Epithelial cell of proximal tubule (primary cell): ENCODE results near the gene SDF4. TPM values are rescaled to one million over a fixed set of nuclear protein-coding genes. Genes with fewer than 3 reads are reported as not detected.

Source experiments
- DNase-seq: peaks from one replicate; pipeline ENCODE4 v3.0.0-alpha.2; 2011; ENCODE audit warnings: low read depth
- H3K4me3 ChIP-seq: 2 replicates; pipeline ENCODE4 v1.5.1; 2011; ENCODE audit warnings: low read depth, mild to moderate bottlenecking, low read length
- CTCF ChIP-seq: conservative IDR thresholded peaks from 2 replicates; pipeline ENCODE4 v1.5.1; 2012; ENCODE audit warnings: low read depth, mild to moderate bottlenecking, low read length
- total RNA-seq: library from RNA; depleted of rRNA; stranded (reverse); fragments of >200 nt; gene quantifications from 2 replicates; pipeline ENCODE4 v1.2.3, GENCODE V29; 2015

SDF4 gene
- total RNA-seq, 1 donor from 2014 or later = 149 TPM

GRCh38 chr1:1222575-1223225, 9.1 kb downstream of the SDF4 start:
- no peak for TF ChIP-seq CTCF
- DNase-seq = no peak
- H3K4me3 ChIP-seq = no peak overlapping the region

- no peak for TF ChIP-seq CTCF
- DNase-seq = no peak
- H3K4me3 ChIP-seq = no peak overlapping the region
These were observed 9.8 kb downstream of the SDF4 start for GRCh38 chr1:1221887-1222574.

- DNase-seq = no peak
- TF ChIP-seq CTCF = no peak
These were observed 11.6 kb downstream of the SDF4 start for GRCh38 chr1:1220197-1220596.

GRCh38 chr1:1219341-1219740, 12.5 kb downstream of the SDF4 start:
- DNase-seq = no peak
- no peak for TF ChIP-seq CTCF
- no peak overlapping the region for H3K4me3 ChIP-seq

More at GRCh38 chr1:1220197-1220596, 11.6 kb downstream of the SDF4 start:
- H3K4me3 ChIP-seq = no peak overlapping the region

GRCh38 chr1:1218524-1219200, 13.1 kb downstream of the SDF4 start:
- no peak for TF ChIP-seq CTCF
- H3K4me3 ChIP-seq = no peak overlapping the region
- no peak for DNase-seq

- no peak for DNase-seq
These were observed 13.9 kb downstream of the SDF4 start for GRCh38 chr1:1217621-1218523.

More at GRCh38 chr1:1217621-1218523, 13.9 kb downstream of the SDF4 start:
- H3K4me3 ChIP-seq = no peak overlapping the region
- TF ChIP-seq CTCF = no peak
